Left colon (tissue), 2 donors: ENCODE results near the gene C6orf62. TPM values are rescaled to one million over a fixed set of nuclear protein-coding genes. Genes with fewer than 3 reads are reported as not detected.
A peak's percentile ranks its signal among the peaks of the same experiment; 100 is the strongest.

ENCODE experiments used
- ATAC-seq: fragments of 200-7000 bp; cut with Tn5 transposase; one replicate; pipeline ENCODE4 v1.9.1; 2020; ENCODE audit warnings: mild to moderate bottlenecking, moderate library complexity
- DNase-seq, 2 donors: peaks; one replicate each; pipeline ENCODE4 v3.0.0-alpha.2; 2020
- intact Hi-C, 2 donors: fragments of 100-400 bp; cut with DNase I in 1 of 2; cut with micrococcal nuclease in 1 of 2; formaldehyde crosslinking; loops; one replicate each; pipeline versions ENCODE4 v1.11.2 to v1.14.0; 2022; cut with DNase I, micrococcal nuclease
- total RNA-seq, 2 donors: library from RNA; stranded (reverse); fragmentation: NEBNext Ultra II Directional; extraction: Animal tissue kit (Norgen Biotek cat#: 25700); gene quantifications; one replicate each; pipeline ENCODE4 v1.2.1, GENCODE V29; 2021
- donor health status: DM: no; HTN: no; CAD: no.
- donor health status: DM: yes; HTN: yes; CAD: no.

The C6orf62 gene
- total RNA-seq, 2 donors from 2014 or later, result 70.0 to 84.9 TPM

DNA sequence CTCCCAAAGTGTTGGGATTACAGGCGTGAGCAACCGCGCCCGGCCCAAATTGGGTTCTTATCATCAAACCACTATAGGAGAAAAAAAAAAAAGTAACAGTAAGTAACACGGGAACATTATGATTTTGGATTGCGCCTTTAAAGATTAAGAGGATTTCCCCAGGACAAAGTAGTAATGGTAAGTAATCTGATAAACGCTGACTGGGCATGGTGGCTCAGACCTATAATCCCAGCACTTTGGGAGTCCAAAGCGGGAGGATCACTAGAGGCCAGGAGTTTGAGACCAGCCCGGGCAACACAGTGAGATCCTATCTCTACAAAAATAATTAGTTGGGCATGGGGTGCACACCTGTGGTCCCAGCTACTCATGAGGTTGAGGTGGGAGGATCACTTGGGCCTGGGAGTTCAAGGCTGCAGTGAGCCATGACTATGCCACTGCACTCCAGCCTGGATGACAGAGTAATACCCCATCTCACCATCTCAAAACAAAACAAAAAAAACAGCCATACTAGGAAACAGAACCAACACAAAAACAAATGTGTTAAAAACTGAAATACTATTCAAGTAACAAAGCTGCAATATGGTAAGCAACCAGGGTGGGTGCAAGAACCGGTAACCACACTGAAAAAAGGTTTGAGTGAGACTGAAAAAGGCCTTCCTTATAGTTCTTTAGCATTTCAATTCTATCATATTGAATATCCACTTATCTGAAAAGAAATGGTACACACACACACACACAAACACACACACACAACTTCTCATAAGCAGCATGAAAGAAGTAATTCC is 8.2 kb downstream of the C6orf62 start:
- DNase-seq (no peak), ATAC-seq (no peak)
- intact Hi-C loops, result no loop called here

DNA sequence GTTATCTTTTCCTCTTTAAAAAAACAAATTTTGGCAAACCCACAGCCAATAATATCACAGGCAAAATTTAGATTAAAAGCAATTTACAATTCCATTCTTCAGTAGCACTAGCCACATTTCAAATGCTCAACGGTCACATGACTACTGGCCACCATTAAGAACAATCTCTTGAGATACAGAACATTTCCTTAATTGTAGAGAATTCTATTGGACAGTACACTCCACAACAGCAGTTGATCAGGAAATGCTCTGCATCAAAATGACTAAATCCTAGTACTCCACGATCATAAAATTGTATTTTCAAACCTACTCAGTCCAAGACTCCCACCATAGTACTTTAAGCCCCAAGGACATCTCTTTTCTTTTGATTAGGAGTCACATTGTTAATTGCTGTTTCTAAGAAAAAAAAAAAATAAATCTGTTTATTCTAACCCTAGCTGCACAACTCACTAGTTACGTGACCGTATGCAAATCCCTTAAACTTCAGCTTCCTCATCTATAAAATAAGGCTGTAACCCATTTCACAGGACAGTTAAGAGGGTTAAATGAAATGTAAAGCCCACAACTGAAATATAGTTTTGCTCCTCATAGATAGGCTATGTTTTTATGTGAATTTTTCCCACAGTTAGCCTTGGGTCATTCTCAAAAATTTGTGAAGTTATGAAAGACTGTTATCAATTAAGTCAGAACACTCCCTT is 9.8 kb downstream of the C6orf62 start:
- DNase-seq, result no peak
- no peak for ATAC-seq
- intact Hi-C loops, result no loop called here

- no peak for ATAC-seq
- DNase-seq, result no peak
- intact Hi-C loops, result no loop called here
Observed at GRCh38 chr6:24708612-24709011, 10.3 kb downstream of the C6orf62 start.

- intact Hi-C loops, result no loop called here
- DNase-seq, result no peak
- no peak for ATAC-seq
Observed at GRCh38 chr6:24704468-24704867, 14.5 kb downstream of the C6orf62 start.

- ATAC-seq (peak; percentile 12), DNase-seq (no peak)
- intact Hi-C loops, result no loop called here
Observed at GRCh38 chr6:24702720-24703282, 16.2 kb downstream of the C6orf62 start.

GRCh38 chr6:24699521-24700359 is 19.2 kb downstream of the C6orf62 start:
- intact Hi-C loops, result loop anchor here in 1 of 2 donors (10.0 kb wide), 1 partner anchor 285 kb away; no protein-coding TSS in a partner anchor
- no peak for ATAC-seq

GRCh38 chr6:24696097-24696496 is 22.9 kb downstream of the C6orf62 start:
- DNase-seq (no peak), ATAC-seq (no peak)
- intact Hi-C loops, result loop anchor here in 1 of 2 donors (10.0 kb wide), 1 partner anchor 281 kb away; no protein-coding TSS in a partner anchor

More at GRCh38 chr6:24699521-24700359, 19.2 kb downstream of the C6orf62 start:
- no peak for DNase-seq

- peak; percentile 94 for ATAC-seq
- intact Hi-C loops, result loop anchor here in 1 of 2 donors (2.0 to 10.0 kb wide), 2 partner anchors 113 to 281 kb away; no protein-coding TSS in a partner anchor
- DNase-seq, result peak in 1 of 2 donors; percentile 46
Observed at GRCh38 chr6:24695635-24696034, 23.3 kb downstream of the C6orf62 start.

DNA sequence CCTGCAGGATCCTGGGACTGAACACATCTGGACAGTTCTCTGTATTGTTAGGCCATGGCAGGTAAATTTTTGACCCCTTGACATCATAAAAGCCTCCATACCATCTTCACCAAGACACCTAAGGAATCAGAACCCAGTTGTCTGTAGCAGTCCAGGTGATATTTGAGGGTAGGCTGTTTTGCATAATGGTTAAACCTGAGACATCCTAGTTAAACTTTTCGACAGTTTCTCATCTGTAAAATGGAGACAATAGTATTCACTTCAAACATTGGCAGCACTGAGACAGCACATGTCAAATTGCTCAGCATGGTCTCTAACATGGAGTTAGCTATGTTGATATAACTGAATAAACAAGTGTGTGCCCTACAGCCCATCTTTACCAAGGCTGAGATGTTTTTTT is 24.8 kb downstream of the C6orf62 start:
- ATAC-seq (no peak), DNase-seq (no peak)
- intact Hi-C loops, result loop anchor here in 1 of 2 donors (2.0 to 10.0 kb wide), 2 partner anchors 111 to 279 kb away; no protein-coding TSS in a partner anchor

GRCh38 chr6:24692848-24693592 is 25.9 kb downstream of the C6orf62 start:
- DNase-seq (no peak), ATAC-seq (no peak)
- intact Hi-C loops, result loop anchor here in 1 of 2 donors (10.0 kb wide), 1 partner anchor 278 kb away; no protein-coding TSS in a partner anchor

DNA sequence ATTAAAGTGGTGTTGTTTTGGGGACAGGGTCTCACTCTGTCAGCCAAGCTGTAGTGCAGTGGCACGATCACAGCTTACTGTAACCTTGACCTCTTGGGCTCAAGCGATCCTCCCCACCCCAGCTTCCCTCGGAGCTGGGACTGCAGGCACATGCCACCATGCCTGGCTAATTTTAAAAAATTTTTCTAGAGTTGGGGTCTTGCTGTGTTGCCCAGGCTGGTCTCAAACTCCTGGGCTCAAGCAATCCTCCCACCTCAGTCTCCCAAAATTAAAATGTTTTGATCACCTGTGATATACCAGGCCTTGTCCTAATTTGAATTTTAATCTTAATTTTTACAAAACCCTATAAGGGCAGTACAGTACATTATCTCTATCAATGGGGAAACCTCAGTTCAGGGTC is 26.5 kb downstream of the C6orf62 start:
- ATAC-seq (no peak), DNase-seq (no peak)
- intact Hi-C loops, result loop anchor here in 1 of 2 donors (10.0 kb wide), 1 partner anchor 278 kb away; no protein-coding TSS in a partner anchor

- intact Hi-C loops, result loop anchor here in 1 of 2 donors (10.0 kb wide), 1 partner anchor 277 kb away; no protein-coding TSS in a partner anchor
- ATAC-seq, result no peak
- no peak for DNase-seq
Observed at GRCh38 chr6:24692003-24692402, 27.0 kb downstream of the C6orf62 start.

DNA sequence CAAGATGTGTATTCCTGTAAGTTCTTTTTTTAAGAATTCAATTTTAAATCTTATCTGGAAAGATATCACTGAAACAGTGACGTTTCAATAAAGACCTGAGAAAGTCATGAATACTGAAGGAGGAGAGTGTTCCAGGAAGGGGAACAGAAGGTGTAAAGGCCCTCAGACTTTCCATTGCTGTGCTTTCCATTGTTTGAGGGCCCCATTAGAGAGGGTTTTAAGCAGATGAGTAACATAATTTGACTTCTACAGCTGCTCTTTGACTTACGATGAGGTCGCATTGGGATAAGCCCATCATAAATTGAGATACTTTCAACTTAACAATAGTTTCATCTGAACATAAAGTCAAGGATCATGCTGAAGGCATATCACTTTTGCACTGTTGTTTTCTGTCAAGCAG is 27.4 kb downstream of the C6orf62 start:
- ATAC-seq (no peak), DNase-seq (no peak)
- intact Hi-C loops, result loop anchor here in 1 of 2 donors (10.0 kb wide), 1 partner anchor 277 kb away; no protein-coding TSS in a partner anchor

DNA sequence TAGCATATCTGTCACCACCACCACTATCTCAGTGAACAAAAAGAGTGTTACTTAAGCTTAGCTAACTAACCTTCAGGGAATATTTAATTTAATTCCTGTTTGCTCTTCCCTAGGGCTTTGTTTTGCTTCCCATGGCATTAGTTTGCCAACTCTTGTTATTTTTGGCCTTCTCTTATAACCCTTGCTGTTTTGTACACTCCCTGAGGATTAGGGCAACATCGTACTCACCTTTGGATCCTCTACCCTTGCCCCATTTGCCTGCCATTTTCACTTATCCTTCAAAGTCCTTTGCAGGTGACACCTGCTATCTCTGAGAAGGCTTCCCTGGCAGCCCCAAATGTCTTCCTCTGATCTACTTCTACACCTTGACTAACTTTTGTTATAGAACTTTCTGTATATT is 28.4 kb downstream of the C6orf62 start:
- intact Hi-C loops, result loop anchor here in 1 of 2 donors (10.0 kb wide), 1 partner anchor 276 kb away; no protein-coding TSS in a partner anchor
- ATAC-seq, result no peak
- DNase-seq, result no peak

- ATAC-seq (no peak), DNase-seq (no peak)
- intact Hi-C loops, result loop anchor here in 1 of 2 donors (10.0 kb wide), 1 partner anchor 275 kb away; no protein-coding TSS in a partner anchor
Observed at GRCh38 chr6:24689964-24690363, 29.0 kb downstream of the C6orf62 start.

GRCh38 chr6:24686946-24687345 is 32.0 kb downstream of the C6orf62 start:
- intact Hi-C loops, result no loop called here
- ATAC-seq, result no peak

DNA sequence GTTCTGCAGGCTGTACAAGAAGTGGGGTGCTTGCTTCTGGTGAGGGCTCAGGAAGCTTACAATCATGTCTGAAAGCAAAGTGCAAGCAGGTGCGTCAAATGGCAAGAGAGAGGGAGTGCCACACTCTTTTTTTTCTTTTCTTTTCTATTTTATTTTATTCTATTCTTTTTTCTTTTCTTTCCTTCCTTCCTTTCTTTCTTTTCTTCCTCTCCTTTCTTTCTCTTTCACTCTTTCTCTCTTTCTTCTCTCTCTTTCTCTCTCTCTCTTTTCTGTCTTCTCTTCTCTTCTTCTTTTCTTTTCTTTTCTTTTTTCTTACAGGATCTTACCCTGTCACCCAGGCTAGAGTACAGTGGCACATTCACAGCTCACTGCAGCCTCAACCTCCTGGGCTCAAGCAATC is 32.5 kb downstream of the C6orf62 start:
- ATAC-seq, result no peak
- intact Hi-C loops, result no loop called here

More at GRCh38 chr6:24686946-24687345, 32.0 kb downstream of the C6orf62 start:
- DNase-seq, result no peak

More for the DNA sequence above, 32.5 kb downstream of the C6orf62 start:
- no peak for DNase-seq
